HG02678 (cell line): ENCODE results near the gene CLEC3A.
"Not testable (repeated sequence)": the region's sequence is repeated elsewhere in the genome, so short reads cannot be mapped to it uniquely, and the experiment has no call there.

ENCODE experiments used
- ATAC-seq: cut with Tn5 transposase; IDR thresholded peaks from one replicate; pipeline ENCODE4 v1.9.1; 2021; ENCODE audit warnings: mild to moderate bottlenecking, moderate library complexity; ENCODE audit not compliant: unreplicated experiment

Gene CLEC3A

GRCh38 chr16:78022347-78023060 is at the start of gene CLEC3A:
TSS of gene CLEC3A (plus strand) at chr16:78022548. CDS start at chr16:78022627, 79 bp downstream.
- ATAC-seq = no peak

- no peak for ATAC-seq
Measured at GRCh38 chr16:77974883-77975282, 47.5 kb upstream of the CLEC3A start.

- ATAC-seq = no peak
Measured at GRCh38 chr16:77975942-77976341, 46.4 kb upstream of the CLEC3A start.

GRCh38 chr16:77977339-77977738 is 45.0 kb upstream of the CLEC3A start:
- no peak for ATAC-seq

- ATAC-seq = no peak
Measured at GRCh38 chr16:77985111-77985510, 37.2 kb upstream of the CLEC3A start.

GRCh38 chr16:77986011-77986740 is 36.2 kb upstream of the CLEC3A start:
- ATAC-seq = no peak

GRCh38 chr16:77987810-77988209 is 34.5 kb upstream of the CLEC3A start:
- ATAC-seq = no peak

- no peak for ATAC-seq
Measured at GRCh38 chr16:77989846-77990245, 32.5 kb upstream of the CLEC3A start.

GRCh38 chr16:77991701-77992100 is 30.6 kb upstream of the CLEC3A start:
- no peak for ATAC-seq

GRCh38 chr16:77992381-77992780 is 30.0 kb upstream of the CLEC3A start:
- not testable (repeated sequence) for ATAC-seq

GRCh38 chr16:77993111-77993985 is 29.0 kb upstream of the CLEC3A start:
- ATAC-seq = no peak

GRCh38 chr16:77995843-77996455 is 26.4 kb upstream of the CLEC3A start:
- ATAC-seq = no peak

- no peak for ATAC-seq
Measured at GRCh38 chr16:77998350-77999023, 23.9 kb upstream of the CLEC3A start.

GRCh38 chr16:78001451-78002025 is 20.8 kb upstream of the CLEC3A start:
- ATAC-seq = no peak

- ATAC-seq = peak; percentile 99
Measured at GRCh38 chr16:78002915-78003538, 19.3 kb upstream of the CLEC3A start.

GRCh38 chr16:78004517-78004916 is 17.8 kb upstream of the CLEC3A start:
- ATAC-seq = no peak

- no peak for ATAC-seq
Measured at GRCh38 chr16:78005881-78006280, 16.5 kb upstream of the CLEC3A start.

- no peak for ATAC-seq
Measured at GRCh38 chr16:78007121-78007520, 15.2 kb upstream of the CLEC3A start.

GRCh38 chr16:78024159-78024558 is 1.8 kb downstream of the CLEC3A start:
- no peak for ATAC-seq

GRCh38 chr16:78025631-78026030 is 3.3 kb downstream of the CLEC3A start:
- ATAC-seq = no peak
